ENCODE results near the gene RPS6KA2. TPM values are rescaled to one million over a fixed set of nuclear protein-coding genes. Genes with fewer than 3 reads are reported as not detected.

The RPS6KA2 gene
- total RNA-seq, 1 donor, result 2.4 TPM

DNA sequence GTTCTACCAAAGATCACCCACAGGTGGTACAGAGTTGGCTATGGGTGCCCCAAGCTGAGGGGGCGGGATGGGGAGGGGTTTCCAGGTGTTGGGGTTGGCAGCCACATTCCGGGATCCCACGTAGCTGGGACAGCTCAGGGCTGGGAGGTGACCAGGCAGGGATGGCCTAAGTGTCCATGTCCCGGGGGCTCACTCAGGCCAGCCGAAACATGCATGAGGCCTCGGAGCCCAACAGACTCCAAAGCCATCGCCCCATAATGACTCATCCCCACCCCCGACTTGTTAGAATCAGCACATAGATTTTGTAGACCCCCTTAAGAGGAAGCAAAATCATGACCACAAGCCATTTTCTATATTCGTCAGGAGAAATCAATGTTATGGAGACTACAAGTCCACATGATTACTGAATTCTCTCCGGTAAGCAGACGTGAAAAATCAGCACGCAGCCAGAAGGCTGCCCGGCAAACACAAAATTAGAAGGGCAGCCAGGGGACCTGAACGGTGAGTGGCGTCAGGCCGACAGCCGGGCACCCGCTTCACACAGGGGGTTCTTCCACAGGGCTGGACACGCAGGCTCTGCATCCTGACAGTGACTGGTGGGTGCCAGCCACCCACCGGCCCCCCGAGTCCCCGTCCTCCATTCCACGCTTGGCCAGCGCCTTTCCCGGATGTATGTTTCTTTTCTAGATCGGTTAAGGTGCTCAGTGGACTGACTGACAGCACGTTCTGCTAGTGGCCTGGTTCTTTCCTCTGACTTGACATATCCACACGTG lies 121.7 kb downstream of the RPS6KA2 start:
- no peaks in the 10 kb centered on the region for H3K4me1 ChIP-seq (ENCODE audit: insufficient read depth, low read length)
- no peak overlapping the region for H3K4me3 ChIP-seq (ENCODE audit: low read length)
- H3K27me3 ChIP-seq (ENCODE audit: insufficient read depth, low read length), result no peaks in the 10 kb centered on the region
- no peaks in the 10 kb centered on the region for H3K9me3 ChIP-seq (ENCODE audit: low read depth, low read length)

DNA sequence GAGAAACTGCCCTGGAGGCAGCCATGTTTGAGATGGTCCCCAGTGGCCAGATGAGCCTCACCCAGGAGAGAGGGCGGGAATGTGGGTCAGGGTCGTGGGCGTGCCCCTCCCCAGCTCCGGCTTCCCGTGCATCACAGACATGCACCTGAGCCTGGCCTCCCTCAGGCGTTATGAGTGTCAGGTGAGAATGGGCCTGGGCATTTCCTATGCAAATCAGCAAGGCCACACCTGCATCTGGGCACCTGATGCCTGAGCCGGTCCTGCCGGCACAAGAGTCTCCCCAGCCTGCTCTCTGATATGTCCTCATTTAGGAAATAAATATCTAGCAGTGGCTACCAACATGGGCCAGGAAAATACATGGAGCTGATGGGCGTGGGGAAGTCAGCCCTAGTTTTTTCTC lies 123.0 kb downstream of the RPS6KA2 start:
- H3K9me3 ChIP-seq (ENCODE audit: low read depth, low read length), result no peaks in the 10 kb centered on the region
- H3K4me1 ChIP-seq (ENCODE audit: insufficient read depth, low read length), result no peaks in the 10 kb centered on the region

DNA sequence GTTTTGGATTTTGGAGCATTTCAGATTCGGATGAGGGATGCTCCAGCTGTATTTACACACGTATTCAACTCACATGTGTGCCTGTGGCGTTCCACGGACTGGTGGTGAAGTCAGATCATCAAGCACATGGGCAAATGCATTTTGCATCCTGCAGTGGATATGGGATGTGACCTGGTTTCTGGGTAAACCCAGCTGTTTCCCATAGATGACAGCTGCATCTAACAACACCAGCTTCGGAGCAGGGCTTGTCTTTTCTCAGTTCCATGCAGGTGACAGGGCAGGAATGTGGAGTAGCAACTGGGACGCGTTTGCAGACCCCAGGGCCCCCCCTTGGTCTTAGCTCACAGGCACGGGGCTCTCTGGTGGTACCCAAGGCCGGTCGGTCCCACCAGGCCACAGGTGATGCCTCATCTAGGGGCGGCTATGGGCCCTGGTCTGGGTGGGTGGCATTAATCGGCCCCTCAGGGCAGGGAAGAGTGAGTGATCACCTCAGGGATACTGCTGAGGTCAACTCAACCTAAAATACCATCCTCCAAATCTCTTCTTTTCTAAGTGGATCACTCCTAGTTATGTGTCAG lies 123.8 kb downstream of the RPS6KA2 start:
- Histone ChIP-seq H3K27me3 (ENCODE audit: insufficient read depth, low read length) (no peaks in the 10 kb centered on the region), H3K4me1 (ENCODE audit: insufficient read depth, low read length) (no peaks in the 10 kb centered on the region), H3K9me3 (ENCODE audit: low read depth, low read length) (no peaks in the 10 kb centered on the region), H3K4me3 (ENCODE audit: low read length) (no peak overlapping the region)

More for the DNA sequence above, 123.0 kb downstream of the RPS6KA2 start:
- H3K4me3 ChIP-seq (ENCODE audit: low read length), result no peak overlapping the region
- no peaks in the 10 kb centered on the region for H3K27me3 ChIP-seq (ENCODE audit: insufficient read depth, low read length)

DNA sequence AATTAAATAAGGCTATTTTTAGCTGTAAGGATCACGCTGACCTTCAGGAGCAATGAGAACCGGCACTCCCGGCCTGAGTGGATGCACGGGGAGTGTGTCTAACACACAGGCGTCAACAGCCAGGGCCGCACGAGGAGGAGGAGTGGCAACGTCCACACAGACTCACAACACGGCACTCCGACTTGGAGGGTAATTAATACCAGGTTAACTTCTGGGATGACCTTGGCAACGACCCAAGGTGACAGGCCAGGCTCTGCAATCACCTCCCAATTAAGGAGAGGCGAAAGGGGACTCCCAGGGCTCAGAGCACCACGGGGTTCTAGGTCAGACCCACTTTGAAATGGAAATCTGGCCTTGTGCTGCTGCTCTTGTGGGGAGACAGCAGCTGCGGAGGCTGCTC lies 124.6 kb downstream of the RPS6KA2 start:
- H3K9me3 ChIP-seq (ENCODE audit: low read depth, low read length), result no peaks in the 10 kb centered on the region
- H3K4me1 ChIP-seq (ENCODE audit: insufficient read depth, low read length), result no peaks in the 10 kb centered on the region
- no peak overlapping the region for H3K4me3 ChIP-seq (ENCODE audit: low read length)
- no peaks in the 10 kb centered on the region for H3K27me3 ChIP-seq (ENCODE audit: insufficient read depth, low read length)

DNA sequence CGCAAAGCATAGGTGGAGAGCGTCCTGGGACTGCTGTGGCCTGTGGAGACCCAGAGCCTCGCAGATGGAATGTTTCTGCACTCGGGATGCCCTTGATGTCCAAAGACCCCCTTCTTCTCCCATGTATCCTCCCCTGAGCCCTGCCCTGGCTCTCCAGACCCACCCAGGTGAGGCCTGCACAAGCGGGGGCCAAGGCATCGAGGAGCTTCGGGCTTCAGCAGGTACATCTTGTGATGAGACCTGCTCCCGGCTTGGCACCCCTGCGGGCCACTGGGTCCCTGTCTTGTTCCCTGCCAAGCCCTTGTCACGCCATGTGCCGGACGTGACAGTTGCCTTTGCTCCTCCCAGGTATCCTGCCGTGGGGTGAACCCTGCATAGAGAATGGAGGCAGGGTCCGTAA lies 125.8 kb downstream of the RPS6KA2 start:
- Histone ChIP-seq H3K27me3 (ENCODE audit: insufficient read depth, low read length) (no peaks in the 10 kb centered on the region), H3K9me3 (ENCODE audit: low read depth, low read length) (no peaks in the 10 kb centered on the region), H3K4me3 (ENCODE audit: low read length) (no peak overlapping the region), H3K4me1 (ENCODE audit: insufficient read depth, low read length) (no peaks in the 10 kb centered on the region)

DNA sequence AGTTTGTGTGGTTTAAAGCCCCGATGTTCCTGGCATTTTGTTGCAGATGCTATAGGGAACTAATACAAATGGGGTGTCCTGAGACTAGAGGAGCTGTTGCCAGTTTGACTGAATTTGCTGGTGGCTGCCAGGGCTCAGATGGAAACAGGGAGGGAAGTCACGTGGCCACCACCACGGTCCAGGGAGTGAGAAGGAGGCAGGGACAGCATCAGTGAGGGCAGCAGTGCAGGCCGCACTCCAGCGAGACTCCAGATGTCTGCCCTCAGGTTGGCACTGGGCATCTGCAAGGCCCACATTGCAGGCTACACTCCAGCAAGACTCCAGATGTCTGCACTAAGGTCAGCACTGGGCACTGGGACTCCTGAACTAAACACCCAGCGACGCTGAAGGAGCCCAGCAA lies 126.8 kb downstream of the RPS6KA2 start:
- Histone ChIP-seq H3K27me3 (ENCODE audit: insufficient read depth, low read length) (no peaks in the 10 kb centered on the region), H3K9me3 (ENCODE audit: low read depth, low read length) (no peaks in the 10 kb centered on the region), H3K4me3 (ENCODE audit: low read length) (no peak overlapping the region), H3K4me1 (ENCODE audit: insufficient read depth, low read length) (no peaks in the 10 kb centered on the region)

DNA sequence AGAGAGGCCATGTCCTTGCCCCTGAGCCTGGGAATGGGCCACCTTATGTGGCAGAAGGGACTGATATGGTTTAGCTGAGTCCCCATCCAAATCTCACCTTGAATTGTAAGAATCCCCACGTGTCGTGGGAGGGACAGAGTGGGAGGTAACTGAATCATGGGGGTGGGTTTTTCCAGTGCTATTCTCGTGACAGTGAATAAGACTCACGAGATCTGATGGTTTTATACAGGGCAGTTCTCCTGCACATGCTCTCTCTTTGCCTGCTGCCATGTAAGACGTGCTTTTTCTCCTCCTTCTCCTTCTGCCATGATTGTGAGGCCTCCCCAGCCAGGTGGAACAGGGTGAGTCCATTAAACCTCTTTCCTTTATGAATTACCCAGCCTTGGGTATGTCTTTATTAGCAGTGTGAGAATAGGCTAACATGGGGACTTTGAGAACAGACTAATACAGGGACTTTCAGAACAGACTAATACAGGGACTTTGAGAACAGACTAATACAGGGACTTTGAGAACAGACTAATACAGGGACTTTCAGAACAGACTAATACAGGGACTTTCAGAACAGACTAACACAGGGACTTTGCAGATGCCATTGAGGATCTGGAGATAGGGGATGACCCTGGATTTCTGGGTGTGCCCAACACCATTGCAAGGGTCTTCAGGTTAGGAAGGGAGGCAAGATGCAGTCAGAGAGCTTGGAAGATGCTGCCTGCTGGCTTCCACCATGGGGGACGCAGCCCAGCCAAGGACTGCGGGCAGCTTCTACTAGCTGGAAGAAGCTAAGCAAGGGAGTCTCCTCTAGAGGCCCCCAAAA lies 127.5 kb downstream of the RPS6KA2 start:
- no peaks in the 10 kb centered on the region for H3K27me3 ChIP-seq (ENCODE audit: insufficient read depth, low read length)
- H3K9me3 ChIP-seq (ENCODE audit: low read depth, low read length), result no peaks in the 10 kb centered on the region
- H3K4me3 ChIP-seq (ENCODE audit: low read length), result no peak overlapping the region
- H3K4me1 ChIP-seq (ENCODE audit: insufficient read depth, low read length), result no peaks in the 10 kb centered on the region

DNA sequence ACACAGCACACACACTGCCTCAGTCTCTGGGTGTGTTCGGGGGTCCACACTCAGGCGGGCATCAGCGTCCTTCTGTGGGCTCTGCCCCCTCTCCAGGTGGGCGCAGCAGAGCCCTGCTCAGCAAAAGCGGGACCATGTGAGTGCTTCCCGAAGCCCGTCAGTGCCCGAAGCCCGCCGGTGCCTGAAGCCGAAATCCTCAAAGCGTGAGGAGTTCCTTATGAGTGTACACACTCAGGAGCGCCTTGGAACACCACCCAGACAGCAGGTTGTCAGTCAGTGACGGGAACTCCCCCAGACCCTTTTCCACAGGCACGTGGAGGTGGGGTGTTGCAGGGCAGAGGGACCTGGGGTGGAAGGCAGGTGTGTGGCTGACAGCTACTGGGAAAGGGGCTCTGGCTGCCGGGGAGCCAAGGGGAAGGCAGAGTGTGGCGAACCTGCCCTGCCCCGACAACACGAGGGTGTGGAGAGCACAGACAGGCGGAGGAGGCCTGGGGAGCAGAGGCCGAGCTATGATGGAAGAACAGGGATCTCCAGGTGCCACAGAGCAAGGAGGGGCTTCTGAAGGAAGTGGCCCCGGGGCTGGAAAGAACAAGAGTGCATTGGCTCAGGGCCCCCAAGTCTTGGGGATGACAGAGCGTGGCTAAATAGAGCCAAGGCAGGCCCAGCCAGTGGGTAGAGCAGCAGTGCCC lies 128.2 kb downstream of the RPS6KA2 start:
- Histone ChIP-seq H3K4me3 (ENCODE audit: low read length) (no peak overlapping the region), H3K9me3 (ENCODE audit: low read depth, low read length) (no peaks in the 10 kb centered on the region), H3K27me3 (ENCODE audit: insufficient read depth, low read length) (no peaks in the 10 kb centered on the region), H3K4me1 (ENCODE audit: insufficient read depth, low read length) (no peaks in the 10 kb centered on the region)

DNA sequence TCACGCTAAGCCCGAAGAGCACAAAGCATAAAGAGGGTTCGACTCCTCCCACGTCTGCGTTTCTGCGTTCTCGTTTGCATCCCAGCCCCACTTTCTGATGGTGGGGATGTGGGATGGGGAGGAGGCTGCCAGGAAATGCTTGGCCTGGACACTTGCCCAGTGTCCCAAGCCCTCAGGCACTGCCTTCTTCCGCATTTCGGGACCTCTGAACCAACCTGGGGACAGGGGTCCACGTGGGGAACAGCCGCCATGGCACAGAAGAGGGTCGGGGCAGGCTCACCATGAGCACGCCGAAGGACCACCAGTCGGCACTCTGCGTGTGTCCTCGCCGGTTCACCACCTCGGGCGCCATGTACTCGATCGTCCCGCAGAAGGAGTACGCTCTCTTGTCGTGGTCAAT lies 128.8 kb downstream of the RPS6KA2 start:
- Histone ChIP-seq H3K27me3 (ENCODE audit: insufficient read depth, low read length) (no peaks in the 10 kb centered on the region), H3K9me3 (ENCODE audit: low read depth, low read length) (no peaks in the 10 kb centered on the region), H3K4me3 (ENCODE audit: low read length) (no peak overlapping the region), H3K4me1 (ENCODE audit: insufficient read depth, low read length) (no peaks in the 10 kb centered on the region)

DNA sequence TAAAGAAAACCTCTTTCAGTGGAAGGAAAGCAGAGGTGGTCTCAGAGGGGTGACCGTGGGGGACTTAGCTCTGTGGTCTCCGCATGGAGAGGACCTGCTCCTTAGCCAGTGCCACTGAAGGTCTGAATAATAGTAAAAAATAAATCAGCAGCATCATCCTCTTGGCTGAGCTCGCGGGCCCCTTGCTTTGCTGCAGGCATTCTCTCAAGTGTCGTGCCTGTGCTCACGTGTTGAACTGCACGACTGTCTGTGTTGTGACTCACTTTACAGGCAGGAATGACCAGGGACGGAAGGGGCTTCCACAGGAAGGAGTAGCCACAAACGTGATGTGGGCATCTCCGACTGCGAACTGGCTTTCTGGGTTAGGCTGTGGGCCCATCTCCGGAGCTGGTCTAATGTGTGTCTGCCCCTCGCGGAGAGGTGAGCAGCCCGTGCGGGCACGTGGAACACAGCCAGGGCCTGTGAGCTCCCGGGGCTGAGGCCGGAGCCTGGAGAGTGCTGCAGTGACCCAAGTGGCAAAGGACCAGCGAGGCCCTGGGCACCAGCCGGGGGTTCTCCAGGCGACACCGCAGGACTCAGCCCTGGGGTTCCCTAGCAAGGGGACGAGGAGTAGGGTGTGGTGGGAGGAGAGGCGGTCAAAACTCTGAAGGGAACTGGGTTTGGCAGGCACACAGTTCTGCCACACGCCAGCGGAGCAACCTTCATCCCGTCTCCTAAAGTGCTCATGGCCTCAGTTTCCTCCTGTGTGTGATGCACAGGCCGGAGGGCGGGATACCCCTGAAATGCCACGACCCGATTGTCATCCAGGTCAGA lies 129.8 kb downstream of the RPS6KA2 start:
- Histone ChIP-seq H3K9me3 (ENCODE audit: low read depth, low read length) (no peaks in the 10 kb centered on the region), H3K27me3 (ENCODE audit: insufficient read depth, low read length) (no peaks in the 10 kb centered on the region), H3K4me1 (ENCODE audit: insufficient read depth, low read length) (no peaks in the 10 kb centered on the region), H3K4me3 (ENCODE audit: low read length) (no peak overlapping the region)

DNA sequence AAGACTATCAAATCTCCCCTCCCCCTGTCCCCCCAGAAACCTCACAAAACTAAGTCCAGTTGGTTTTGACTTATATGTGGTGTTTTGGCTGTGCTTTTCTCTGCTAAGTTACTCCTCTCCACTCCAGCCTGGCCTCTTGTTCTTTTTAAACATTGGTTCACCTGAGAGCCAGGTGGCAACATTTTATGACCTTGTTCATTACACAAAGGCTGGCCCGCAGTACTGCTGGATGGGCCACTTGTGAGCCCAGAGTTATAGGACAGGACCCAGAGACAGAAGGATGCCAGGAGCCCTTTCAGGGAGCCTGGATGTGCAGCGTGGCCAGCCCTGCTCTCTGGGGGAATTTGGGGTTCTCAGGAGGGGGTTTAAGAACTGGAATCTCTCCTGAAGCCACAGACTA lies 130.6 kb downstream of the RPS6KA2 start:
- H3K27me3 ChIP-seq (ENCODE audit: insufficient read depth, low read length), result no peaks in the 10 kb centered on the region
- H3K4me3 ChIP-seq (ENCODE audit: low read length), result no peak overlapping the region
- H3K4me1 ChIP-seq (ENCODE audit: insufficient read depth, low read length), result no peaks in the 10 kb centered on the region
- no peaks in the 10 kb centered on the region for H3K9me3 ChIP-seq (ENCODE audit: low read depth, low read length)

DNA sequence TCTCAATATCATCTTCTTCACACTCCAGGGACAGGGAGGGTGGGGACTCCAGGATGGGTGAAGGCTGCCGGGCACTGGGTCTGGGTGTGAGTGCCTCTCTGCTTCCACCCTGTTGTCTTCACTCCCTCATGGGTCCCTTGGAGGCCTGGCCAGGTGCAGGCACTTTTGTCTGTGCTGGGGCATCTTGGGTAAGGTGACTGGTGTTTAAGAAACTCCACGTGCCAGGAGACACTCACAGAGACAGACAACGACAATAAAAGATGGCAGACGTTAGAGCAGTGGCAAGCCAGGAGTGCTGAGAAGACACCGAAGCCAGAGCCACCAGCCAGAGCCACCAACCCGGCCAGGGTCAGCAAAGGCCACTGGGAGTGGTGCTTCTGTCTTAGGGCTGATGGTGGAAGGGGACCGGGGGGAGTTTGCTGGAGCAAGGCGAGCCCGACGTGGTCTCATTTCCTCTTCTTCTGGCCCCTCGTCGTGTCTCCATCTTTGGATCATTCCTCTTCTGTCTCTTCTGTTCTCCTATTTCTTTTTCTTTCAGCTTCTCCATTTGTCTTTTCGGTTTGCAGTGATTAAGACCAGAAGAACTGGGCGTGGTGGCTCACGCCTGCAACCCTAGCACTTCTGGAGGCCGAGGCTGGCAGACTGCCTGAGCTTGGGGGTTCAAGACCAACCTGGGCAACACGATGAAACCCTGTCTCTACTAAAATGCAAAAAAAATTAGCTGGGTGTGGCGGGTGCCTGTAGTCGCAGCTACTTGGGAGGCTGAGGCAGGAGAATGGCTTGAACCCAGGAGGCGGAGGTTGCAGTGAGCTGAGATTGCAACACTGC lies 131.3 kb downstream of the RPS6KA2 start:
- H3K27me3 ChIP-seq (ENCODE audit: insufficient read depth, low read length), result no peaks in the 10 kb centered on the region

DNA sequence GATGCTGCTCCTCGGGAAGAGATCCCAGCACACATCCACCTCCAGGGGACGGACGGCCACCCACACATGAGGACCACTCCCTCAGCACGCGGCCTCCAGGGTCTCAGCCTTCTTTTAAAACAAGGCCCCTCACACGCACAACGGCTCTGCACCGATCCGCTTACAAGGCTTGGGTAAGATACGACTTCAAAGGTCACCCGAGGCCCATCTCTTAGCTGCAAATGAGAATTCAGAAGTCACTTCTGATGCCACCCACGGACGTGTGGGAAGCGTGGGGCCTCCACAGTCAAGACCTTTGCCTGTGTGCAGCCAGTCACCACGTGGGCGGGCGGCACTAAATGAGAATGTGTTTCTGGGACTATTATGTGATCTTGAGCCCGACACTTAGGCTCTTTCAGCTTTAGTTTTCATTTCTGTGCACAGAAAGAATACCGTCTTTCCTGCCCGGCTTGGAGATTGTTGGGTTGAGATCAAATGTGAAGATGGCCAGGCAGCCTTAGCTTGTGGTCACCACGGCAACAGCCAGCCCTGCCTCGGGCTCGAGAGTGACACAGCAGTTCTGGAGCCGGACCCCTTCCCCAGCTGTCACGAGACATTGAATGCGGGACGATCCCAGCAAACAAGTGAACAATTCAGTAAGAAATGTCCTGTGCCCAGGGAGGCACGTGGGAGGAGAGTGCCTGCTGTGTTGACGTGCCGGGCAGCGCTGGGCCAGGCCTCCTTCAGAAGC lies 132.1 kb downstream of the RPS6KA2 start:
- Histone ChIP-seq H3K27me3 (ENCODE audit: insufficient read depth, low read length) (no peaks in the 10 kb centered on the region), H3K4me3 (ENCODE audit: low read length) (no peak overlapping the region), H3K4me1 (ENCODE audit: insufficient read depth, low read length) (no peaks in the 10 kb centered on the region), H3K9me3 (ENCODE audit: low read depth, low read length) (no peaks in the 10 kb centered on the region)

More for the DNA sequence above, 131.3 kb downstream of the RPS6KA2 start:
- Histone ChIP-seq H3K4me1 (ENCODE audit: insufficient read depth, low read length) (no peaks in the 10 kb centered on the region), H3K9me3 (ENCODE audit: low read depth, low read length) (no peaks in the 10 kb centered on the region), H3K4me3 (ENCODE audit: low read length) (no peak overlapping the region)

All from mononuclear cell (primary cell).